ENCODE data around the gene SLC9A9.

SLC9A9 gene

GRCh38 chr3:143302638-143303171 is 545.6 kb downstream of the SLC9A9 start:
- no peak for TF ChIP-seq CTCF (IDR thresholded peaks at IDR 0.05; ENCODE audit: control insufficient read depth, extremely low read depth, insufficient read depth)
- no peak overlapping the region for H3K4me3 ChIP-seq (ENCODE audit: low read depth, low read length)
- DNase-seq (ENCODE audit: low read depth) = no peak

- no peak overlapping the region for H3K4me3 ChIP-seq (ENCODE audit: low read depth, low read length)
- no peak for TF ChIP-seq CTCF (IDR thresholded peaks at IDR 0.05; ENCODE audit: control insufficient read depth, extremely low read depth, insufficient read depth)
- DNase-seq (ENCODE audit: low read depth) = no peak
Observed at GRCh38 chr3:143301031-143301901, 547.0 kb downstream of the SLC9A9 start.

GRCh38 chr3:143298886-143299535 is 549.3 kb downstream of the SLC9A9 start:
- H3K4me3 ChIP-seq (ENCODE audit: low read depth, low read length) = no peak overlapping the region
- DNase-seq (ENCODE audit: low read depth) = no peak
- TF ChIP-seq CTCF (IDR thresholded peaks at IDR 0.05; ENCODE audit: control insufficient read depth, extremely low read depth, insufficient read depth) = no peak

GRCh38 chr3:143298380-143298779 is 549.9 kb downstream of the SLC9A9 start:
- TF ChIP-seq CTCF (IDR thresholded peaks at IDR 0.05; ENCODE audit: control insufficient read depth, extremely low read depth, insufficient read depth) = no peak
- H3K4me3 ChIP-seq (ENCODE audit: low read depth, low read length) = no peak overlapping the region
- no peak for DNase-seq (ENCODE audit: low read depth)

- TF ChIP-seq CTCF (IDR thresholded peaks at IDR 0.05; ENCODE audit: control insufficient read depth, extremely low read depth, insufficient read depth) = no peak
- no peak for DNase-seq (ENCODE audit: low read depth)
- no peak overlapping the region for H3K4me3 ChIP-seq (ENCODE audit: low read depth, low read length)
Observed at GRCh38 chr3:143295201-143296080, 552.8 kb downstream of the SLC9A9 start.

GRCh38 chr3:143294188-143294587 is 554.1 kb downstream of the SLC9A9 start:
- no peak for DNase-seq (ENCODE audit: low read depth)
- TF ChIP-seq CTCF (IDR thresholded peaks at IDR 0.05; ENCODE audit: control insufficient read depth, extremely low read depth, insufficient read depth) = no peak
- H3K4me3 ChIP-seq (ENCODE audit: low read depth, low read length) = no peak overlapping the region
